Keratinocyte (primary cell): ENCODE measurements around the gene HDGFL1.

Source experiments
- CTCF ChIP-seq, 3 experiments: IDR thresholded peaks in 1 of 3; conservative IDR thresholded peaks in 1 of 3; optimal IDR thresholded peaks in 1 of 3; 2 replicates in 2 of 3; 3 replicates in 1 of 3; pipeline versions ENCODE3 to v1.5.1; 2011; ENCODE audit warnings: low read length in 3 of 3, mild to moderate bottlenecking in 3 of 3, moderate library complexity in 2 of 3, control low read depth in 1 of 3, inconsistent platforms in 1 of 3; ENCODE audit not compliant: insufficient read depth in 2 of 3; ENCODE audit errors: extremely low read depth in 1 of 3
- EZH2 ChIP-seq: IDR thresholded peaks from one replicate; pipeline ENCODE4 v1.6.1; 2012; ENCODE audit warnings: inconsistent platforms, mild to moderate bottlenecking, low read length, moderate library complexity

GRCh38 chr6:22613695-22614094 lies 44.3 kb downstream of the HDGFL1 start:
- no peak for TF ChIP-seq CTCF (optimal IDR thresholded peaks at IDR 0.05 in 1 of 3, IDR thresholded peaks at IDR 0.05 in 1 of 3, conservative IDR thresholded peaks at IDR 0.05 in 1 of 3; ENCODE audit: extremely low read depth in 1 of 3, insufficient read depth in 2 of 3, low read length in 3 of 3)
- no peak for TF ChIP-seq EZH2
